ENCODE results near the gene GIT2.

The GIT2 gene

GRCh38 chr12:110004598-110004997, 8.4 kb upstream of the GIT2 start:
- no peak for DNase-seq (ENCODE audit: extremely low spot score)
- ChIA-PET POLR2A (no interaction called here), CTCF (interaction anchor here (0.7 kb wide), 1 partner anchor 11 kb away, joined by 5 read pairs; no protein-coding TSS in a partner anchor)
- TF ChIP-seq TARDBP (IDR thresholded peaks at IDR 0.05) (no peak), PKNOX1 (IDR thresholded peaks at IDR 0.05) (no peak)

- POLR2A ChIA-PET, result no interaction called here
- CTCF ChIA-PET, result no interaction called here
- TF ChIP-seq L3MBTL2 (conservative IDR thresholded peaks at IDR 0.05) (no peak), SP1 (IDR thresholded peaks at IDR 0.05) (no peak), FOXK2 (IDR thresholded peaks at IDR 0.05) (no peak), LEF1 (IDR thresholded peaks at IDR 0.05; ENCODE audit: borderline replicate concordance) (no peak), ARNT (IDR thresholded peaks at IDR 0.05) (no peak), NFRKB (IDR thresholded peaks at IDR 0.05) (no peak), SUZ12 (IDR thresholded peaks at IDR 0.05) (no peak), ZNF384 (IDR thresholded peaks at IDR 0.05) (no peak), CTBP1 (IDR thresholded peaks at IDR 0.05; ENCODE audit: borderline replicate concordance) (no peak), PKNOX1 (IDR thresholded peaks at IDR 0.05) (no peak), ELF4 (IDR thresholded peaks at IDR 0.05) (no peak), BHLHE40 (IDR thresholded peaks at IDR 0.05; ENCODE audit: borderline replicate concordance) (no peak), FOXM1 (IDR thresholded peaks at IDR 0.05; ENCODE audit: borderline replicate concordance) (no peak), HDGF (IDR thresholded peaks at IDR 0.05; ENCODE audit: borderline replicate concordance) (no peak), FOXA1 (IDR thresholded peaks at IDR 0.05) (no peak), TARDBP (IDR thresholded peaks at IDR 0.05) (no peak)
- DNase-seq (ENCODE audit: extremely low spot score), result no peak
These were observed 6.7 kb upstream of the GIT2 start for GRCh38 chr12:110002676-110003515.

- DNase-seq (ENCODE audit: extremely low spot score), result no peak
- ChIA-PET CTCF (no interaction called here), POLR2A (no interaction called here)
- TF ChIP-seq FOXM1 (IDR thresholded peaks at IDR 0.05; ENCODE audit: borderline replicate concordance) (no peak), CTBP1 (IDR thresholded peaks at IDR 0.05; ENCODE audit: borderline replicate concordance) (no peak), ARNT (IDR thresholded peaks at IDR 0.05) (no peak), HDGF (IDR thresholded peaks at IDR 0.05; ENCODE audit: borderline replicate concordance) (no peak), NFRKB (IDR thresholded peaks at IDR 0.05) (no peak), SUZ12 (IDR thresholded peaks at IDR 0.05) (no peak), FOXK2 (IDR thresholded peaks at IDR 0.05) (no peak), PKNOX1 (IDR thresholded peaks at IDR 0.05) (no peak), ZNF384 (IDR thresholded peaks at IDR 0.05) (no peak), FOXA1 (IDR thresholded peaks at IDR 0.05) (no peak), SP1 (IDR thresholded peaks at IDR 0.05) (no peak), L3MBTL2 (conservative IDR thresholded peaks at IDR 0.05) (no peak), LEF1 (IDR thresholded peaks at IDR 0.05; ENCODE audit: borderline replicate concordance) (no peak), BHLHE40 (IDR thresholded peaks at IDR 0.05; ENCODE audit: borderline replicate concordance) (no peak), TARDBP (IDR thresholded peaks at IDR 0.05) (no peak), ELF4 (IDR thresholded peaks at IDR 0.05) (no peak)
These were observed 5.4 kb upstream of the GIT2 start for GRCh38 chr12:110001596-110001995.

GRCh38 chr12:109999983-110000505, 3.9 kb upstream of the GIT2 start:
- CTCF ChIA-PET, result no interaction called here

GRCh38 chr12:109999649-109999971, 3.4 kb upstream of the GIT2 start:
- TF ChIP-seq LEF1 (IDR thresholded peaks at IDR 0.05; ENCODE audit: borderline replicate concordance), result no peak
- TF ChIP-seq TARDBP (IDR thresholded peaks at IDR 0.05), result no peak
- no peak for TF ChIP-seq HDGF (IDR thresholded peaks at IDR 0.05; ENCODE audit: borderline replicate concordance)
- TF ChIP-seq BHLHE40 (IDR thresholded peaks at IDR 0.05; ENCODE audit: borderline replicate concordance), result no peak
- no peak for TF ChIP-seq CTBP1 (IDR thresholded peaks at IDR 0.05; ENCODE audit: borderline replicate concordance)
- TF ChIP-seq FOXK2 (IDR thresholded peaks at IDR 0.05), result no peak
- TF ChIP-seq ELF4 (IDR thresholded peaks at IDR 0.05), result no peak
- no peak for TF ChIP-seq FOXM1 (IDR thresholded peaks at IDR 0.05; ENCODE audit: borderline replicate concordance)
- TF ChIP-seq PKNOX1 (IDR thresholded peaks at IDR 0.05), result no peak
- TF ChIP-seq FOXA1 (IDR thresholded peaks at IDR 0.05), result no peak
- no peak for TF ChIP-seq ZNF384 (IDR thresholded peaks at IDR 0.05)
- no peak for DNase-seq (ENCODE audit: extremely low spot score)
- ChIA-PET CTCF (no interaction called here), POLR2A (interaction anchor here (1.4 to 1.6 kb wide), 2 partner anchors 11 to 12 kb away, joined by 3 to 6 read pairs; no protein-coding TSS in a partner anchor)

More at GRCh38 chr12:109999983-110000505, 3.9 kb upstream of the GIT2 start:
- DNase-seq (ENCODE audit: extremely low spot score), result no peak
- POLR2A ChIA-PET, result interaction anchor here (0.5 to 1.4 kb wide), 2 partner anchors 13 to 324 kb away, joined by 3 to 6 read pairs; no protein-coding TSS in a partner anchor
- TF ChIP-seq CTBP1 (IDR thresholded peaks at IDR 0.05; ENCODE audit: borderline replicate concordance), result no peak
- TF ChIP-seq ARNT (IDR thresholded peaks at IDR 0.05), result no peak
- no peak for TF ChIP-seq FOXM1 (IDR thresholded peaks at IDR 0.05; ENCODE audit: borderline replicate concordance)
- TF ChIP-seq SP1 (IDR thresholded peaks at IDR 0.05), result no peak
- TF ChIP-seq NFRKB (IDR thresholded peaks at IDR 0.05), result no peak
- TF ChIP-seq L3MBTL2 (conservative IDR thresholded peaks at IDR 0.05), result no peak
- no peak for TF ChIP-seq TARDBP (IDR thresholded peaks at IDR 0.05)
- no peak for TF ChIP-seq ZNF384 (IDR thresholded peaks at IDR 0.05)
- no peak for TF ChIP-seq FOXK2 (IDR thresholded peaks at IDR 0.05)
- TF ChIP-seq ELF4 (IDR thresholded peaks at IDR 0.05), result no peak

Measured in HEK293T (cell line).